ENCODE results near the gene SLC34A1.
"Not testable (repeated sequence)": the region's sequence is repeated elsewhere in the genome, so short reads cannot be mapped to it uniquely, and the experiment has no call there.

DNA sequence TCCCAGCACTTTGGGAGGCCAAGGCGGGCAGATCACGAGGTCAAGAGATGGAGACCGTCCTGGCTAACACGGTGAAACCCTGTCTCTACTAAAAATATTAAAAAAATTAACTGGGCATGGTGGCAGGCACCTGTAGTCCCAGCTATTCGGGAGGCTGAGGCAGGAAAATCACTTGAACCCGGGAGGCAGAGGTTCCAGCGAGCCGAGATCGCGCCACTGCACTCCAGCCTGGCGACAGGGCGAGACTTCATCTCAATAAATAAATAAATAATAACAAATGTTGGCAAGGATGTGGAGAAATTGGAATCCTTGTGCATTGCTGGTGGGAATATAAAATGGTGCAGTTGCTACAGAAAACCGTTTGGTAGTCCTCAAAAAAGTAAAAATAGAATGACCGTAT is 41.2 kb upstream of the SLC34A1 start:
- not testable (repeated sequence) for TF ChIP-seq POLR2A (IDR thresholded peaks at IDR 0.05; ENCODE audit: low read depth, low read length); TAF1 (IDR thresholded peaks at IDR 0.05; ENCODE audit: borderline replicate concordance, low read depth, low read length)
